WERI-Rb-1 (cell line): Measurements from ENCODE around the gene DPAGT1.
A peak's percentile ranks its signal among the peaks of the same experiment; 100 is the strongest.
"Not testable (repeated sequence)": the region's sequence is repeated elsewhere in the genome, so short reads cannot be mapped to it uniquely, and the experiment has no call there.

Experiments used
- DNase-seq: peaks from one replicate; pipeline ENCODE4 v3.0.0-alpha.2; 2020
- H3K27ac ChIP-seq: fragments of 250-450 bp; sonication (Bioruptor Pico); 2 replicates; pipeline ENCODE4 v1.5.1; 2020; ENCODE audit warnings: mild to moderate bottlenecking, moderate library complexity
- H3K27me3 ChIP-seq: fragments of 250-450 bp; sonication (Bioruptor Pico); 2 replicates; pipeline ENCODE4 v1.5.1; 2021; ENCODE audit warnings: mild to moderate bottlenecking, low read depth, moderate library complexity; ENCODE audit not compliant: insufficient read depth, severe bottlenecking
- H3K36me3 ChIP-seq: fragments of 250-450 bp; sonication (Bioruptor Pico); 2 replicates; pipeline ENCODE4 v1.5.1; 2020; ENCODE audit warnings: mild to moderate bottlenecking, moderate library complexity
- H3K4me3 ChIP-seq: 2 replicates; pipeline ENCODE4 v1.5.1; 2011; ENCODE audit warnings: low read depth, mild to moderate bottlenecking, control low read depth, low read length
- H3K9me3 ChIP-seq: fragments of 250-450 bp; sonication (Bioruptor Pico); 2 replicates; pipeline ENCODE4 v1.5.1; 2021; ENCODE audit warnings: mild to moderate bottlenecking, moderate library complexity; ENCODE audit not compliant: severe bottlenecking
- CTCF ChIP-seq: IDR thresholded peaks from 2 replicates; pipeline ENCODE4 v1.5.1; 2011; ENCODE audit warnings: low read depth, mild to moderate bottlenecking, control low read depth, inconsistent platforms, low read length

The DPAGT1 gene

GRCh38 chr11:119145551-119145950 is 43.9 kb upstream of the DPAGT1 start:
- H3K27me3 ChIP-seq = no peaks in the 10 kb centered on the region

GRCh38 chr11:119144825-119145486 is 43.3 kb upstream of the DPAGT1 start:
- H3K27ac ChIP-seq = peak overlapping the region; percentile 82
- H3K36me3 ChIP-seq = no peaks in the 10 kb centered on the region
- H3K9me3 ChIP-seq = no peaks in the 10 kb centered on the region
- DNase-seq = peak; percentile 93
- no peaks in the 10 kb centered on the region for H3K27me3 ChIP-seq
- H3K4me3 ChIP-seq = peak overlapping the region; percentile 20
- TF ChIP-seq CTCF = peak; percentile 64

More at GRCh38 chr11:119145551-119145950, 43.9 kb upstream of the DPAGT1 start:
- TF ChIP-seq CTCF = no peak
- DNase-seq = no peak
- H3K4me3 ChIP-seq = peak overlapping the region; percentile 20
- H3K9me3 ChIP-seq = no peaks in the 10 kb centered on the region
- H3K36me3 ChIP-seq = no peaks in the 10 kb centered on the region
- peak overlapping the region; percentile 82 for H3K27ac ChIP-seq

GRCh38 chr11:119139276-119139675 is 37.6 kb upstream of the DPAGT1 start:
- not testable (repeated sequence) for H3K27me3 ChIP-seq, H3K36me3 ChIP-seq, H3K4me3 ChIP-seq, DNase-seq, H3K27ac ChIP-seq, H3K9me3 ChIP-seq

- peak; percentile 74 for TF ChIP-seq CTCF
- DNase-seq = no peak
- Histone ChIP-seq H3K4me3 (no peak overlapping the region), H3K36me3 (peaks cover 53% of the 10 kb centered on the region), H3K27ac (no peak overlapping the region), H3K9me3 (no peaks in the 10 kb centered on the region), H3K27me3 (no peaks in the 10 kb centered on the region)
These were observed 32.8 kb upstream of the DPAGT1 start for GRCh38 chr11:119134389-119134978.

GRCh38 chr11:119130662-119131061 is 29.0 kb upstream of the DPAGT1 start:
- no peak overlapping the region for H3K4me3 ChIP-seq
- H3K27ac ChIP-seq = no peak overlapping the region
- TF ChIP-seq CTCF = no peak
- no peaks in the 10 kb centered on the region for H3K27me3 ChIP-seq
- DNase-seq = no peak
- H3K9me3 ChIP-seq = no peaks in the 10 kb centered on the region
- peaks cover 63% of the 10 kb centered on the region for H3K36me3 ChIP-seq

- no peak overlapping the region for H3K4me3 ChIP-seq
- no peaks in the 10 kb centered on the region for H3K27me3 ChIP-seq
- no peak overlapping the region for H3K27ac ChIP-seq
- DNase-seq = no peak
- peaks cover 46% of the 10 kb centered on the region for H3K36me3 ChIP-seq
- H3K9me3 ChIP-seq = no peaks in the 10 kb centered on the region
- TF ChIP-seq CTCF = no peak
These were observed 25.1 kb upstream of the DPAGT1 start for GRCh38 chr11:119126675-119127268.
